Naive thymus-derived CD4-positive, alpha-beta T cell (primary cell): ENCODE results near the gene JAK1. TPM values are rescaled to one million over a fixed set of nuclear protein-coding genes. Genes with fewer than 3 reads are reported as not detected.
A peak's percentile ranks its signal among the peaks of the same experiment; 100 is the strongest.

Experiments
- ATAC-seq: fragments of 150-1000 bp; cut with Tn5 transposase; 2 replicates; pipeline ENCODE4 v1.10.0; 2021; ENCODE audit warnings: mild to moderate bottlenecking, moderate library complexity
- CTCF ChIA-PET: fragments of 350-600 bp; sonication (Branson Sonifier 250); formaldehyde crosslinking; loops from one replicate; lab custom pipeline; 2021; ENCODE audit warnings: antibody characterized with exemption; lab: Charles Lee
- POLR2A ChIA-PET: fragments of 350-600 bp; sonication (Branson Sonifier 250); formaldehyde crosslinking; loops from one replicate; lab custom pipeline; 2021; ENCODE audit warnings: antibody characterized with exemption, inconsistent platforms; lab: Charles Lee
- DNase-seq, 9 donors: peaks; one replicate each; pipeline versions ENCODE4 v3.0.0 to v3.0.0-alpha.2; 2020 to 2022; ENCODE audit warnings: mixed read lengths in 1 of 9
- H3K27ac ChIP-seq: one replicate; pipeline ENCODE4 v1.7.0; 2013; ENCODE audit warnings: mild to moderate bottlenecking, low read depth, low read length, moderate library complexity
- H3K27me3 ChIP-seq, 2 donors: one replicate each; pipeline ENCODE4 v1.7.0; 2013; ENCODE audit warnings: low read length in 2 of 2, mild to moderate bottlenecking in 2 of 2, moderate library complexity in 2 of 2; ENCODE audit not compliant: control insufficient read depth in 2 of 2, insufficient read depth in 2 of 2
- H3K36me3 ChIP-seq, 3 experiments: 1 replicate in 2 of 3; 2 replicates in 1 of 3; pipeline ENCODE4 v1.7.0; 2013; ENCODE audit warnings: low read length in 3 of 3, mild to moderate bottlenecking in 3 of 3, moderate library complexity in 1 of 3; ENCODE audit not compliant: insufficient read depth in 3 of 3, control insufficient read depth in 2 of 3
- H3K4me1 ChIP-seq, 2 donors: one replicate each; pipeline ENCODE4 v1.7.0; 2013; ENCODE audit warnings: low read length in 2 of 2, mild to moderate bottlenecking in 2 of 2, moderate library complexity in 1 of 2; ENCODE audit not compliant: control insufficient read depth in 2 of 2, insufficient read depth in 2 of 2
- H3K4me3 ChIP-seq: 2 replicates; pipeline ENCODE4 v1.7.0; 2013; ENCODE audit warnings: mild to moderate bottlenecking, low read length
- H3K9me3 ChIP-seq, 3 experiments: 1 replicate in 2 of 3; 2 replicates in 1 of 3; pipeline ENCODE4 v1.7.0; 2013; ENCODE audit warnings: low read length in 3 of 3; ENCODE audit not compliant: control insufficient read depth in 2 of 3
- H3K27ac Mint-ChIP-seq, 9 donors: one replicate each; pipeline ENCODE4 v1.8.0; 2020 to 2022; ENCODE audit warnings: mixed read lengths in 9 of 9, mild to moderate bottlenecking in 8 of 9, moderate library complexity in 5 of 9, inconsistent platforms in 2 of 9
- H3K27me3 Mint-ChIP-seq, 5 donors: one replicate each; pipeline ENCODE4 v1.8.0; 2021 to 2022; ENCODE audit warnings: mixed read lengths in 5 of 5, mild to moderate bottlenecking in 1 of 5
- H3K36me3 Mint-ChIP-seq, 5 donors: one replicate each; pipeline ENCODE4 v1.8.0; 2020 to 2022; ENCODE audit warnings: mixed read lengths in 5 of 5, mild to moderate bottlenecking in 3 of 5, inconsistent platforms in 1 of 5
- H3K4me1 Mint-ChIP-seq, 7 donors: one replicate each; pipeline ENCODE4 v1.8.0; 2020 to 2022; ENCODE audit warnings: mixed read lengths in 7 of 7, mild to moderate bottlenecking in 3 of 7, inconsistent platforms in 1 of 7
- H3K4me3 Mint-ChIP-seq, 10 donors: one replicate each; pipeline ENCODE4 v1.8.0; 2020 to 2022; ENCODE audit warnings: mild to moderate bottlenecking in 10 of 10, mixed read lengths in 10 of 10, moderate library complexity in 6 of 10, inconsistent platforms in 2 of 10
- H3K9me3 Mint-ChIP-seq, 11 donors: one replicate each; pipeline ENCODE4 v1.8.0; 2020 to 2022; ENCODE audit warnings: mixed read lengths in 11 of 11, mild to moderate bottlenecking in 4 of 11, inconsistent platforms in 1 of 11, moderate library complexity in 1 of 11
- intact Hi-C, 2 donors: fragments of 100-400 bp; cut with micrococcal nuclease; formaldehyde crosslinking; loops; one replicate each; pipeline ENCODE4 v1.15.1; 2023
- polyA plus RNA-seq, 2 donors: library from polyadenylated mRNA; unstranded; fragments of 300-500 nt; fragmentation: Illumina TruSeq; gene quantifications; one replicate each; pipeline ENCODE4 v1.2.3, GENCODE V29; 2021
- total RNA-seq, 6 experiments: library from RNA in 5 of 6; stranded (reverse) in 5 of 6; gene quantifications; 1 replicate in 5 of 6; 2 replicates in 1 of 6; pipeline ENCODE4 v1.2.3 and lab custom pipeline; 2021 to 2026

Gene JAK1
- total and polyA plus RNA-seq, 7 experiments from 2014 or later = 197 to 365 (median 265) TPM

DNA sequence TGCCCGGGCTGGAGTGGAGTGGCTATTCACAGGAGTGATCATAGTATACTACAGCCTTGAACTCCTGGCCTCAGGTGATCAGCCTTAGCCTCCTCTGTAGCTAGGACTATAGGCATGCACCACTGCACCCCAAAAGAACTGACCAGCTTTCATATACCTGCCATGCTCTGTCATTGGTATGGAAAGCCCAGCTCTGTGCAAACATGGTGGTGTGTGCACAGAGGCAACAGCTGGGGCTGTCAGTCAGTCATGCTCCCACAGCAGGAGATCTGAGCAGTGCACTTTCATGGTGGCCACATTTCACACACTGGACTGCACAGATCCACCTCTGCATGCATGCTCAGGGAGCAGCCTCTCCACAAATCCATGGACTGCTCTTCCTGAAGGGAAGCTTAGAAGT is 8.8 kb upstream of the JAK1 start:
- Mint-ChIP-seq H3K4me3 (no peak overlapping the region), H3K27ac (no peak overlapping the region), H3K27me3 (peaks cover 0 to 4% (median 0%) of the 10 kb centered on the region in 5 donors), H3K36me3 (peaks cover 0 to 8% (median 0%) of the 10 kb centered on the region in 5 donors), H3K9me3 (peaks cover 0 to 2% (median 0%) of the 10 kb centered on the region in 11 donors), H3K4me1 (peaks cover 3 to 12% (median 5%) of the 10 kb centered on the region in 7 donors)
- Histone ChIP-seq H3K36me3 (no peaks in the 10 kb centered on the region), H3K27me3 (no peaks in the 10 kb centered on the region), H3K4me1 (no peaks in the 10 kb centered on the region), H3K9me3 (no peaks in the 10 kb centered on the region), H3K4me3 (no peak overlapping the region), H3K27ac (no peak overlapping the region)
- intact Hi-C loops = no loop called here
- ChIA-PET POLR2A (interaction anchor here (0.7 to 1.8 kb wide), 2 partner anchors 8 to 76 kb away, joined by 4 to 6 read pairs; no protein-coding TSS in a partner anchor), CTCF (no interaction called here)
- ATAC-seq (no peak), DNase-seq (no peak)

DNA sequence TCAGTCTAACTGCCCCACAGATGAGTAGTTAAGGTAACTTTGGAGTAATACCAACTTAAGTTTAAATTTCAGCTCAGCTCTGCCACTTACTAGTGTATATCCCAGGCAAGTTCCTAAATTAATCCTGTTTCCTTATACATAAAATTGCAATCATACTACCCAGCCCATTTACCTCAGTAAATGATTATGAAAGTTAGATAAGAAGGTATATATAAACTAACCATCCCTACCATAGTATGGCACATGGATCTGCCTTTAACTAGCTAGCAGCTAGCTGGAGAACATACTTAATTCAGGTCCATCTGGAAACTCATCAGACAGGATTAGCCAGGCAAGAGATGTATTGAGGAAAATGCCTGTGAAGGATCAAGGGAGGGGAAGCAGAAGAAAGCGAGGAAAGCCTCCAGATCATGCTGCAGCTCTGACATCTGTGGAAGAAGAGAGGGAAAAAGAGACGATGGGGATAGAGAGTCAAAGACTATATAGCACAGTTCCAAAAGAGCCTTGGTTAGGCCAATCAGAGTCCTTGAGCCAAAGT is 8.0 kb upstream of the JAK1 start:
- ChIA-PET CTCF (interaction anchor here (1.3 kb wide), 1 partner anchor 97 kb away, joined by 3 read pairs; no protein-coding TSS in a partner anchor), POLR2A (interaction anchor here (1.8 kb wide), 1 partner anchor 8 kb away, joined by 6 read pairs; no protein-coding TSS in a partner anchor)
- no peaks in the 10 kb centered on the region for H3K36me3 ChIP-seq
- H3K4me1 ChIP-seq = no peaks in the 10 kb centered on the region
- H3K36me3 Mint-ChIP-seq = peaks cover 0 to 1% (median 0%) of the 10 kb centered on the region in 5 donors
- H3K27ac Mint-ChIP-seq = peak overlapping the region in 2 of 9 donors; percentile 0 to 1
- intact Hi-C loops = no loop called here
- peaks cover 3 to 12% (median 5%) of the 10 kb centered on the region in 7 donors for H3K4me1 Mint-ChIP-seq
- no peak overlapping the region for H3K4me3 Mint-ChIP-seq
- ATAC-seq (no peak), DNase-seq (no peak)
- peaks cover 0 to 2% (median 0%) of the 10 kb centered on the region in 11 donors for H3K9me3 Mint-ChIP-seq
- no peaks in the 10 kb centered on the region for H3K27me3 ChIP-seq
- peaks cover 0 to 4% (median 0%) of the 10 kb centered on the region in 5 donors for H3K27me3 Mint-ChIP-seq
- no peaks in the 10 kb centered on the region for H3K9me3 ChIP-seq
- H3K27ac ChIP-seq = no peak overlapping the region
- H3K4me3 ChIP-seq = no peak overlapping the region

DNA sequence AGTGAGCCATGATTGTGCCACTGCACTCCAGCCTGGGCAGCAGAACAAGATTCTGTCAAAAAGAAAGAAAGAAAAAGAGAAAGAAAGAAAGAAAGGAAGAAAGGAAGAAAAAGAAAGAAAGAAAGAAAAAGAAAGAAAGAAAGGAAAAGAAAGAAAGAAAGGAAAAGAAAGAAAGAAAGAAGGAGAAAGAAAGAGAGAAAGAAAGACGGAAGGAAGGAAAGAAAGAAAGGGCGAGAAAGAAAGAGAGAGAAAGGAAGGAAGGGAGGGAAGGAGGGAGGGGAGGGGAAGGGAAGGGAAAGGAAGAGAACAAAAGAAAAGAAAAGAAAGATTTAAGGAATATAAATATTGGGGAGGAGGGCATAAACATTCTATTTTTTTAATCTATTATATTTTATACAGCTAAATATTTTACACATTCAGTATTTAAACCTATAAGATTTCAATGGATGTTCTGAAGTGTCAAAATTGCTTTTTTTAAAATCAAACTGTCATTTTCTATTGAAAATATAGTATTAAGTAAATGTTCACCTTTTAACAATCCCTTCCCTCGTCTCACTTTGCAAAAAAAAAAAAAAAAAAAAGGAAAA is 6.8 kb upstream of the JAK1 start:
- peaks cover 4 to 20% (median 8%) of the 10 kb centered on the region in 7 donors for H3K4me1 Mint-ChIP-seq
- no peak for DNase-seq
- Histone ChIP-seq H3K36me3 (no peaks in the 10 kb centered on the region), H3K9me3 (no peaks in the 10 kb centered on the region), H3K27me3 (no peaks in the 10 kb centered on the region), H3K27ac (no peak overlapping the region), H3K4me1 (peaks cover 0 to 2% of the 10 kb centered on the region in 2 donors), H3K4me3 (no peak overlapping the region)
- ChIA-PET CTCF (interaction anchor here (1.3 kb wide), 1 partner anchor 95 kb away, joined by 3 read pairs; no protein-coding TSS in a partner anchor), POLR2A (interaction anchor here (0.7 to 1.6 kb wide), 2 partner anchors 29 to 92 kb away, joined by 3 to 5 read pairs; no protein-coding TSS in a partner anchor)
- H3K9me3 Mint-ChIP-seq = peaks cover 0 to 2% (median 0%) of the 10 kb centered on the region in 11 donors
- intact Hi-C loops = no loop called here
- peak overlapping the region in 3 of 9 donors; percentile 29 to 77 (median 46) for H3K27ac Mint-ChIP-seq
- peaks cover 0 to 4% (median 0%) of the 10 kb centered on the region in 5 donors for H3K27me3 Mint-ChIP-seq
- no peak for ATAC-seq
- peaks cover 0 to 1% (median 0%) of the 10 kb centered on the region in 5 donors for H3K36me3 Mint-ChIP-seq
- no peak overlapping the region for H3K4me3 Mint-ChIP-seq

DNA sequence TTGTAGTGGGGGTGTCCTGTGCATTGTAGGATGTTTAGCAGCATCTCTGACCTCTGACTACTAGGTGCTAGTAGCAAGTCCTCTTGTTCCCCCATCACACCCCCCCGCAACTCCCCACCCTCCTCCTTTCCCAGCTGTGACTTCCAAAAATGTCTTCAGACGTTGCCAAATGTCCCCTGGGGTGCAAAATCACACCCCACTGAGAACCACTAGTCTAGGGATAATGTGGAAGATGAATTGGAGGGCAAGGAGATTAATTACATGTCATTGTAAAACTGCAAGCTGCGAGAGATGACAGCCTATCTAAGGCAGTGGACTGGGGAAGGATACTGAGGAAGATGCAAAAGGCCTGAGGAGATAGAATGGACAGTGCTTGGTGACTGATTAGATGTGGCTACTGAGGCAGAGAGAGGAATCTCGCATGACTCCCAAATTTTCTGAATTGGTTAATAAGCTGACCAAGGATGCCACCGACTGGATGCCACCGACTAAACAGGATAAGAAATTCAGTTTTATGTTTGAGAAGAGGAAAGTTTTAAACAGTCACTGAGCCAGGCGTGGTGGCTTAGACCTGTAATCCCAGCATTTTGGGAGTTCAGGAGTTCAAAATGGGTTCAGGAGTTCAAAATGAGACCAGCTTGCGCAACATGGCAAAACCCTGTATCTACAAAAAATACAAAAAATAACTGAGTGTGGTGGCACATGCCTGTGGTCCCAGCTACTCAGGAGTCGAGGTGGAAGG is 3.1 kb upstream of the JAK1 start:
- ATAC-seq (no peak), DNase-seq (no peak)
- H3K4me1 ChIP-seq = peaks cover under 1 to 17% of the 10 kb centered on the region in 2 donors
- peaks cover 0 to 7% (median 0%) of the 10 kb centered on the region in 5 donors for H3K27me3 Mint-ChIP-seq
- ChIA-PET POLR2A (interaction anchor here (0.6 to 0.7 kb wide), 2 partner anchors 28 to 522 kb away, joined by 3 read pairs; no protein-coding TSS in a partner anchor), CTCF (no interaction called here)
- H3K4me3 ChIP-seq = no peak overlapping the region
- peak overlapping the region in 2 of 9 donors; percentile 25 to 33 for H3K27ac Mint-ChIP-seq
- no peak overlapping the region for H3K4me3 Mint-ChIP-seq
- H3K9me3 ChIP-seq = no peaks in the 10 kb centered on the region
- H3K27ac ChIP-seq = no peak overlapping the region
- H3K36me3 ChIP-seq = peaks cover 0 to 6% (median 0%) of the 10 kb centered on the region in 3 experiments
- H3K36me3 Mint-ChIP-seq = peaks cover 0 to 2% (median 0%) of the 10 kb centered on the region in 5 donors
- peaks cover 18 to 42% (median 29%) of the 10 kb centered on the region in 7 donors for H3K4me1 Mint-ChIP-seq
- H3K9me3 Mint-ChIP-seq = peaks cover 0 to 2% (median 0%) of the 10 kb centered on the region in 11 donors
- intact Hi-C loops = loop anchor here (5.0 to 10.0 kb wide), 6 partner anchors 77 to 1445 kb away; partner anchors contain the start of genes EFCAB7 (in 1 of the 2), ITGB3BP (in 1 of the 2) and RAVER2 (in 1 of the 2)
- H3K27me3 ChIP-seq = no peaks in the 10 kb centered on the region

DNA sequence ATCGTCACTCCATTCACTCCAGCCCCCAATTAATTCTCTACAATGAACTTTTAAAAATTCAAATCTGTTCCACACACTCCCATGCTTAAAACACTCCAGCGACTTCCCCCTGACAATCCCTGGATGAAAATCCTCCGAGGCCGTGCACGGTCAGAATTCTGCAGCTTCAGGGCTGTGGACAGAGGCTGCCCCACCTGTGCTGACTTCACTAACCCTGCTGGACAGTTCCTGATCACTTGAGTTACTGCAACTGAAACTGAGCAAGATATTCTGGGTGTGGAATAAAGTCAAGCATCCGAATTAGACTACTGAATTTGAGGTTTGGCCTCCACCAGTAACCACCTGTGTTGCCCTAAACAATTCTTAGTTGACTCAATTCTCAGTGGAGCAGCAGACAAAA is 1.0 kb upstream of the JAK1 start:
- peaks cover 33 to 46% (median 40%) of the 10 kb centered on the region in 7 donors for H3K4me1 Mint-ChIP-seq
- H3K27me3 Mint-ChIP-seq = peaks cover 0 to 3% (median 0%) of the 10 kb centered on the region in 5 donors
- Histone ChIP-seq H3K27me3 (no peaks in the 10 kb centered on the region), H3K4me3 (peak overlapping the region; percentile 63), H3K36me3 (peaks cover 0 to 6% (median 0%) of the 10 kb centered on the region in 3 experiments), H3K27ac (peak overlapping the region; percentile 92), H3K9me3 (no peaks in the 10 kb centered on the region), H3K4me1 (peaks cover 21 to 31% of the 10 kb centered on the region in 2 donors)
- ChIA-PET CTCF (interaction anchor here (0.6 to 0.8 kb wide), 3 partner anchors 11 to 59 kb away, joined by 3 to 6 read pairs (median 3); no protein-coding TSS in a partner anchor), POLR2A (interaction anchor here (0.9 to 4.1 kb wide), 13 partner anchors 8 to 103 kb away, joined by 3 to 40 read pairs (median 6); no protein-coding TSS in a partner anchor)
- H3K27ac Mint-ChIP-seq = peak overlapping the region; percentile 91 to 99 (median 95)
- H3K4me3 Mint-ChIP-seq = peak overlapping the region; percentile 87 to 97 (median 94)
- H3K36me3 Mint-ChIP-seq = peaks cover 0 to 5% (median 0%) of the 10 kb centered on the region in 5 donors
- ATAC-seq (no peak), DNase-seq (no peak)
- intact Hi-C loops = loop anchor here (2.0 to 10.0 kb wide), 8 partner anchors 17 to 1443 kb away; partner anchors contain the start of genes EFCAB7 (in 1 of the 2), ITGB3BP (in 1 of the 2) and RAVER2 (in 1 of the 2)
- H3K9me3 Mint-ChIP-seq = no peaks in the 10 kb centered on the region
